Neutrophil (primary cell): ENCODE results near the gene NEGR1.

Source experiments
- H3K27ac ChIP-seq: fragments of 200-600 bp; sonication (generic); 2 replicates; pipeline ENCODE4 v1.5.1; 2016; ENCODE audit warnings: mild to moderate bottlenecking, moderate library complexity
- H3K27me3 ChIP-seq: fragments of 200-600 bp; sonication (generic); 2 replicates; pipeline ENCODE4 v1.6.0; 2016; ENCODE audit warnings: mild to moderate bottlenecking
- H3K36me3 ChIP-seq: fragments of 200-600 bp; sonication (generic); 2 replicates; pipeline ENCODE4 v1.5.1; 2017
- H3K4me1 ChIP-seq, 2 experiments: fragments of 200-600 bp in 1 of 2; sonication (generic) in 1 of 2; 1 replicate in 1 of 2; 2 replicates in 1 of 2; pipeline versions ENCODE4 v1.5.1 to v1.6.1; 2013 to 2016; ENCODE audit warnings: low read depth in 1 of 2, low read length in 1 of 2, mild to moderate bottlenecking in 1 of 2, moderate library complexity in 1 of 2; ENCODE audit not compliant: control insufficient read depth in 1 of 2, insufficient read depth in 1 of 2
- H3K4me3 ChIP-seq, 2 experiments: fragments of 200-600 bp in 1 of 2; sonication (generic) in 1 of 2; 1 replicate in 1 of 2; 2 replicates in 1 of 2; pipeline ENCODE4 v1.5.1; 2013 to 2016; ENCODE audit warnings: low read depth in 1 of 2, low read length in 1 of 2, mild to moderate bottlenecking in 1 of 2, moderate library complexity in 1 of 2
- H3K9me3 ChIP-seq: fragments of 200-600 bp; sonication (generic); 2 replicates; pipeline ENCODE4 v1.5.1; 2016
- TF ChIP-seq, protein P1 (sequence below): fragments of 200-600 bp; sonication (generic); IDR thresholded peaks from 2 replicates; pipeline ENCODE4 v1.5.1; 2016; ENCODE audit warnings: antibody characterized with exemption

NEGR1 gene

DNA sequence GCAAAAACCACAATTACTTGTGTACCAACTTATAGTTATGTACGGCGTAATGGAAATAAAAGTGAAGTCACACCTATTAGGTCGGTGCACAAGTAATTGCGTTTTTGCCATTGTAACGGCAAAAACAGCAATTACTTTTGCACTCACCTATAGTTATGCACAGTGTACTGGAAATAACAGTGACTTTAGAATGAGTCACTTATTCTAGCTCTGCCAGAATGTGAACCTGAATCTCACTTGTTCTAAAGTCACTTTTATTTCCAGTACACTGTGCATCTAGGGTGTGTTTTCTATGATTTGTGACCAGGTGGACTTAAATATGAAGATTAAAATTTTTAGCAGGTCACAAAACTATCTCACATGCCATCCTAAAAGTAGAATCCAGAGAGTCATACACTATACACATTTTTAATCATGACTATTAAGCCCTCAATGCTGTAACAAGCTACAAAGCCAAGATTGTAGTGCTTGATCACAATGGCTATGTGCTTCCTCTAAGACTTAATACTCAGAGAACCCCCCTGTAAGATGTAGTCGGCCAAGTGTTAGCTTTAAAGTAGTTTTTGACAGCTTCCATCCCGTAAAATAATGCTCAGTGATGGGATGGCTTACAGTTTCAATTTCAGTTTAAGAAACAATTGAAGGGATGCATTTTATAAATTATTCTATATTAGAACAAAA is 218.8 kb downstream of the NEGR1 start:
- peaks cover 0 to 10% of the 10 kb centered on the region in 2 experiments for H3K4me1 ChIP-seq
- TF ChIP-seq, protein P1, sequence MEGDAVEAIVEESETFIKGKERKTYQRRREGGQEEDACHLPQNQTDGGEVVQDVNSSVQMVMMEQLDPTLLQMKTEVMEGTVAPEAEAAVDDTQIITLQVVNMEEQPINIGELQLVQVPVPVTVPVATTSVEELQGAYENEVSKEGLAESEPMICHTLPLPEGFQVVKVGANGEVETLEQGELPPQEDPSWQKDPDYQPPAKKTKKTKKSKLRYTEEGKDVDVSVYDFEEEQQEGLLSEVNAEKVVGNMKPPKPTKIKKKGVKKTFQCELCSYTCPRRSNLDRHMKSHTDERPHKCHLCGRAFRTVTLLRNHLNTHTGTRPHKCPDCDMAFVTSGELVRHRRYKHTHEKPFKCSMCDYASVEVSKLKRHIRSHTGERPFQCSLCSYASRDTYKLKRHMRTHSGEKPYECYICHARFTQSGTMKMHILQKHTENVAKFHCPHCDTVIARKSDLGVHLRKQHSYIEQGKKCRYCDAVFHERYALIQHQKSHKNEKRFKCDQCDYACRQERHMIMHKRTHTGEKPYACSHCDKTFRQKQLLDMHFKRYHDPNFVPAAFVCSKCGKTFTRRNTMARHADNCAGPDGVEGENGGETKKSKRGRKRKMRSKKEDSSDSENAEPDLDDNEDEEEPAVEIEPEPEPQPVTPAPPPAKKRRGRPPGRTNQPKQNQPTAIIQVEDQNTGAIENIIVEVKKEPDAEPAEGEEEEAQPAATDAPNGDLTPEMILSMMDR, result no peak
- no peaks in the 10 kb centered on the region for H3K36me3 ChIP-seq
- no peak overlapping the region for H3K4me3 ChIP-seq
- H3K9me3 ChIP-seq, result no peaks in the 10 kb centered on the region
- H3K27me3 ChIP-seq, result no peaks in the 10 kb centered on the region
- no peak overlapping the region for H3K27ac ChIP-seq

DNA sequence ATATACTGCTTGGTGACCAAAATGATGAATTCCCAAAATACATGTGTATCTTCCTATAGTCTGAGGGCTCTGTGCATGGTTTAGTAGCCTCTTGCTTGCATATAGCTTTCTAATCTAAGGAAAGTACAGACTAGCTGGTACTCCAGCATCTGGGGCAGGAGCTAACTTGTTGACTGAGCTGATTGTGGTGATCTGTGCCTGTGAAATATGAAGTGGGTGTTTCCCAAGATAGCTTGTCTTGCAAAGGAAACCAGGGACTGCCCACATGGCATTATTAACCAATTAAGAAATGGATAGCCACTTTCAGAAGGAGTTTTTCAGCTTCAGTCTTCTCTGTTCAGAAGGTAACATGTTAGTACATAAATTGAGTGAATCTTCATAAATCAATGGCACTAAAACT is 219.8 kb downstream of the NEGR1 start:
- peaks cover 0 to 10% of the 10 kb centered on the region in 2 experiments for H3K4me1 ChIP-seq
- no peaks in the 10 kb centered on the region for H3K9me3 ChIP-seq
- H3K4me3 ChIP-seq, result no peak overlapping the region
- H3K36me3 ChIP-seq, result no peaks in the 10 kb centered on the region
- no peaks in the 10 kb centered on the region for H3K27me3 ChIP-seq
- H3K27ac ChIP-seq, result no peak overlapping the region
- TF ChIP-seq, protein P1, result no peak

DNA sequence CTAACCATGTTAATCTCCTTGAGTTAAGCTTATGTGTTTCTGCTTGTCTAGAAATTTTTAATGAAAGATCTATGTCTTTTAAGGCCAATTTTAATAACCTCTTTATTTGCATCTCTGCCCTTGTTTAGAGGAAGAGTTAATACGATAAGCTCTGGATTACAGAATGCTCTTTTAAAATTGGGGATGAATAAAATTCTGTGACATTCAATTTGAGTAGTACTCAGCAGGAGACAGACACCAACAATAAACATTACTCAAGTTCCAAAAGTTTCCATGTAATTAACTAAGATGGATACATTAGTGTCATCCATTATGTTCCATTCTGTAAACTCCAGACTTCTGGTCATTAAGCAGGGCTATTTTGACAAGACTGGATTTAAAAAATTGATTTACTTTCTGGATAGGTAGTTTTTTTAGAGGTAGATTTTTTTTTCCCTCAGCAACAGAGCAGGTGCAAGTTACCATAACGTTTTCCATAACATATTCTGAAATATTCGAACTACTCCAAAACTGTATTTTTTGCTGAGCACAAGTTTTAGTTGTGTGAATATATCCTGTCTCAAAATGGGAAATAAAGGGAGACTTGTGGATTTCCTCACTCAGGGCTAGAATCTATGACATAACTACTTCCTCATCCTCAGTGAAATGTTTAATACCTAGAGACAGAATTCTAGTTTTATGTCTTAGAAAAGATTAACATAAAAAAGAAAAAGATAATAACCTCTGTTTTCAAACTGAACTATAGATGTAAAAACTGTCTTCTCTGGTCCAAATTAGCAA is 221.7 kb downstream of the NEGR1 start:
- TF ChIP-seq, protein P1, result no peak
- H3K27me3 ChIP-seq, result no peaks in the 10 kb centered on the region
- H3K9me3 ChIP-seq, result no peaks in the 10 kb centered on the region
- peaks cover 0 to 10% of the 10 kb centered on the region in 2 experiments for H3K4me1 ChIP-seq
- no peak overlapping the region for H3K4me3 ChIP-seq
- H3K27ac ChIP-seq, result no peak overlapping the region
- no peaks in the 10 kb centered on the region for H3K36me3 ChIP-seq

DNA sequence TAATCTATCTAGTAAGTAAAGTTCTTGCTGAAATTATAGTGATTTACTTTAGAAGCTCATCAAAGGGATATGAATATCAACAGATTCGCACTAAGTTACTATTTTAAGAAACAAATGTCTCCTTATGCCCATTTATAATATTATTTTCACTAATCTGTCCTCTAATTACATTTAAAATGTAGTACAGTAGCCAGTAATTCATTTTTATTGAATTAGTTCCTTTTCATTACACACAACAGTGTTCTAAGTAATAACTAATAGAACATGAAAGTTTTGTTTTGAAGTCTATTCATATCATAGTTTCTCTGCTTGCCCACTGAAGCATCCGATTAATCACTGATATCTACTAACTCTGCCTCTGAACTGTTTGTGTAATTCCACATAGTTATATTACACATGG is 225.8 kb downstream of the NEGR1 start:
- Histone ChIP-seq H3K27me3 (no peaks in the 10 kb centered on the region), H3K36me3 (no peaks in the 10 kb centered on the region), H3K9me3 (no peaks in the 10 kb centered on the region), H3K4me1 (peaks cover 0 to 4% of the 10 kb centered on the region in 2 experiments), H3K27ac (no peak overlapping the region), H3K4me3 (no peak overlapping the region)
- TF ChIP-seq, protein P1, result no peak

DNA sequence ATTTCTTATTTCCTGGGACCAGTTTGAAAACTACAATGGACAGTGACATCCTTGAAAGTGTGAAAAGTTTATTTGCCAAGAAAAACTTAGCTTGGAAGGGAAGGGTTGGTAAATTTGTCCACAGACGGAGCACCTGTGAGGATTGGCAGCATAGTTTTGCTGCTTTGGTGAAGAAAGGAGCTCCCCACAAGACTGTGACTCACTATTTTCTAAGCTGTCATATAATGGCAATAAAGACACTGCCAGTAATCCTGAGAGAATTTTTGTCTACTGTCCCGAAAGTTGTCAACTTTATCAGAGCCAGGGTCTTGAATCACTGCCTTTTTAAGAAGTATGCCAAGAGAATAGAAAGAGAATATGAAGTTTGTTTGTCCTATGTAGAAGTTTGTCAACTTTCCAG is 230.8 kb downstream of the NEGR1 start:
- Histone ChIP-seq H3K27me3 (no peaks in the 10 kb centered on the region), H3K4me1 (no peaks in the 10 kb centered on the region), H3K9me3 (no peaks in the 10 kb centered on the region), H3K36me3 (no peaks in the 10 kb centered on the region), H3K4me3 (no peak overlapping the region), H3K27ac (no peak overlapping the region)
- TF ChIP-seq, protein P1, result no peak
